ENCODE results near the gene PDPN. TPM values are rescaled to one million over a fixed set of nuclear protein-coding genes. Genes with fewer than 3 reads are reported as not detected.

Gene PDPN
- total RNA-seq, 1 experiment from 2014 or later: not detected

DNA sequence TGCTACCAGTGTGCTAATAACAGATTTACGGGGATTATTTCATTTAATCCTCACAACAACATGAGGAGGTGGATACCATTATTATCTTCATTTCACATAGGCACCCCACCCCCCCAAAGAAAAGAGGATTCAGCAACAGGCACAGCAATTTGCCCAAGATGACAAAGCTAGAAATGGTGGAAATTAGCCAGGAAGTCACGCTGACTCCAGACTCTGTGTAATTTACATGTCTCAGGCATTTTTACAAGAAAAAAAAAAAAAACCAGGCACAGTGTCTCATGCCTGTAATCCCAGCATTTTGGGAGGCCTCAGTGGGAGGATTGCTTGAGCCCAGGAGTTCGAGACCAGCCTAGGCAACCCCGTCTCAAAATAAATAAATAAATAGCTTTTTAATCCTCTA is 78.9 kb downstream of the PDPN start (continued):
- TF ChIP-seq ATF3 (IDR thresholded peaks at IDR 0.05) (no peak), SP1 (IDR thresholded peaks at IDR 0.05; ENCODE audit: low read depth) (no peak), FOSL1 (IDR thresholded peaks at IDR 0.05; ENCODE audit: low read depth) (no peak), ELF1 (IDR thresholded peaks at IDR 0.05; ENCODE audit: borderline replicate concordance, low read depth) (no peak)
- TF ChIP-seq, protein P1, sequence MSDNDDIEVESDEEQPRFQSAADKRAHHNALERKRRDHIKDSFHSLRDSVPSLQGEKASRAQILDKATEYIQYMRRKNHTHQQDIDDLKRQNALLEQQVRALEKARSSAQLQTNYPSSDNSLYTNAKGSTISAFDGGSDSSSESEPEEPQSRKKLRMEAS (IDR thresholded peaks at IDR 0.05): no peak

GRCh38 chr1:13663969-13664368 is 80.3 kb downstream of the PDPN start:
- H3K9me2 ChIP-seq (ENCODE audit: insufficient read depth): no peaks in the 10 kb centered on the region
- ChIA-PET RAD21 (ENCODE audit: low non-redundant PET in 1 of 2, low total read pairs in 2 of 2, uncharacterized antibody in 2 of 2, unreplicated experiment in 2 of 2) (no interaction called here), POLR2A (no interaction called here), CTCF (no interaction called here)
- DNase-seq (ENCODE audit: low read depth, low spot score) (no peak), ATAC-seq (no peak)
- no peaks in the 10 kb centered on the region for H3K4me1 ChIP-seq (ENCODE audit: control insufficient read depth in 1 of 2, insufficient read depth in 2 of 2, low read length in 2 of 2)
- no peaks in the 10 kb centered on the region for H4K20me1 ChIP-seq (ENCODE audit: insufficient read depth)
- H3K4me2 ChIP-seq (ENCODE audit: low read length): no peak overlapping the region
- H3K27ac ChIP-seq (ENCODE audit: low read depth, low read length): no peak overlapping the region
- no peaks in the 10 kb centered on the region for H3K36me3 ChIP-seq (ENCODE audit: control insufficient read depth in 1 of 2, insufficient read depth in 2 of 2, low read length in 2 of 2)
- H3K9ac ChIP-seq (ENCODE audit: low read length): no peak overlapping the region
- BruUV-seq (replicated peaks): no TSS peak
- intact Hi-C loops (cut with micrococcal nuclease): no loop called here
- no peak overlapping the region for H2AFZ ChIP-seq (ENCODE audit: low read depth, low read length, poor library complexity, severe bottlenecking)
- TF ChIP-seq ZNF274 (IDR thresholded peaks at IDR 0.05; ENCODE audit: low read depth, low read length): no peak
- TF ChIP-seq TCF7L2 (IDR thresholded peaks at IDR 0.05; ENCODE audit: borderline replicate concordance, extremely low read depth, insufficient read depth, insufficient read length): no peak
- TF ChIP-seq EZH2 (IDR thresholded peaks at IDR 0.05): no peak
- no peak for TF ChIP-seq JUND (IDR thresholded peaks at IDR 0.05)
- H3K9me3 ChIP-seq (ENCODE audit: control insufficient read depth in 1 of 2, insufficient read depth in 1 of 2, low read depth in 1 of 2, low read length in 2 of 2): no peaks in the 10 kb centered on the region
- no peaks in the 10 kb centered on the region for H3K27me3 ChIP-seq (ENCODE audit: insufficient read depth, low read length)
- H3K4me3 ChIP-seq (replicated peaks in 1 of 2; ENCODE audit: low read depth in 1 of 2, low read length in 2 of 2): no peak overlapping the region
- no peaks in the 10 kb centered on the region for H3K79me2 ChIP-seq (ENCODE audit: insufficient read depth, low read length)

DNA sequence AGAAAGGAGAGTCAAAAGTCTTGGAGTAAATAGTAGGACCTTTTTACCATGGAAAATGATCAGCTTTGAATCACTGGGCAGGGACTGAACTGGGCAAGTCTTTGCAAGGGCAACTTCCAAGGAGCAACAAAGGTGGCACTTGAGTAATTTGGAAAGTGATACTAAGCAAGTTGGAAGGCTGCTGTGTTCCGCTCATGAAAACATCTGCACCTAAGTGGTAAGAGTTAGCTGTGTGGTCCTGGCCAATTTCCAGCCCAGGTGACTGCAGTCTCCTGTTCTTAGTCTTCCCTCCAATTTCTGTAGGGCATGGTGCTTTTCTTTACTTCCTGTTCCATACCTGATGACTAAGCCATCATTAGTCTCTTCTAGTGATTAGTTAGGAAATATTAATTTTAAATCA is 80.8 kb downstream of the PDPN start:
- no TSS peak for BruUV-seq (replicated peaks)
- H3K4me1 ChIP-seq (ENCODE audit: control insufficient read depth in 1 of 2, insufficient read depth in 2 of 2, low read length in 2 of 2): no peaks in the 10 kb centered on the region
- no peaks in the 10 kb centered on the region for H3K9me3 ChIP-seq (ENCODE audit: control insufficient read depth in 1 of 2, insufficient read depth in 1 of 2, low read depth in 1 of 2, low read length in 2 of 2)
- H3K27me3 ChIP-seq (ENCODE audit: insufficient read depth, low read length): no peaks in the 10 kb centered on the region
- ChIA-PET CTCF (interaction anchor here (0.9 kb wide), 1 partner anchor 151 kb away, joined by 3 read pairs; no protein-coding TSS in a partner anchor), RAD21 (ENCODE audit: low non-redundant PET in 1 of 2, low total read pairs in 2 of 2, uncharacterized antibody in 2 of 2, unreplicated experiment in 2 of 2) (no interaction called here), POLR2A (no interaction called here)
- no peak overlapping the region for H3K4me2 ChIP-seq (ENCODE audit: low read length)
- no peaks in the 10 kb centered on the region for H3K36me3 ChIP-seq (ENCODE audit: control insufficient read depth in 1 of 2, insufficient read depth in 2 of 2, low read length in 2 of 2)
- no peaks in the 10 kb centered on the region for H3K9me2 ChIP-seq (ENCODE audit: insufficient read depth)
- no peaks in the 10 kb centered on the region for H4K20me1 ChIP-seq (ENCODE audit: insufficient read depth)
- no peaks in the 10 kb centered on the region for H3K79me2 ChIP-seq (ENCODE audit: insufficient read depth, low read length)
- TF ChIP-seq EZH2 (IDR thresholded peaks at IDR 0.05) (no peak), POLR2A (IDR thresholded peaks at IDR 0.05; ENCODE audit: borderline replicate concordance, extremely low read depth, insufficient read depth, insufficient read length) (no peak), ELF1 (IDR thresholded peaks at IDR 0.05; ENCODE audit: borderline replicate concordance, low read depth) (no peak), ZBTB33 (IDR thresholded peaks at IDR 0.05; ENCODE audit: extremely low read depth, insufficient replicate concordance, low read length) (no peak), CEBPB (IDR thresholded peaks at IDR 0.05; ENCODE audit: low read depth) (no peak), SIN3A (IDR thresholded peaks at IDR 0.05; ENCODE audit: low read depth) (no peak), TCF7L2 (IDR thresholded peaks at IDR 0.05; ENCODE audit: borderline replicate concordance, extremely low read depth, insufficient read depth, insufficient read length) (no peak), EZH2phosphoT487 (IDR thresholded peaks at IDR 0.05; ENCODE audit: borderline replicate concordance) (no peak)
- TF ChIP-seq, protein P2, sequence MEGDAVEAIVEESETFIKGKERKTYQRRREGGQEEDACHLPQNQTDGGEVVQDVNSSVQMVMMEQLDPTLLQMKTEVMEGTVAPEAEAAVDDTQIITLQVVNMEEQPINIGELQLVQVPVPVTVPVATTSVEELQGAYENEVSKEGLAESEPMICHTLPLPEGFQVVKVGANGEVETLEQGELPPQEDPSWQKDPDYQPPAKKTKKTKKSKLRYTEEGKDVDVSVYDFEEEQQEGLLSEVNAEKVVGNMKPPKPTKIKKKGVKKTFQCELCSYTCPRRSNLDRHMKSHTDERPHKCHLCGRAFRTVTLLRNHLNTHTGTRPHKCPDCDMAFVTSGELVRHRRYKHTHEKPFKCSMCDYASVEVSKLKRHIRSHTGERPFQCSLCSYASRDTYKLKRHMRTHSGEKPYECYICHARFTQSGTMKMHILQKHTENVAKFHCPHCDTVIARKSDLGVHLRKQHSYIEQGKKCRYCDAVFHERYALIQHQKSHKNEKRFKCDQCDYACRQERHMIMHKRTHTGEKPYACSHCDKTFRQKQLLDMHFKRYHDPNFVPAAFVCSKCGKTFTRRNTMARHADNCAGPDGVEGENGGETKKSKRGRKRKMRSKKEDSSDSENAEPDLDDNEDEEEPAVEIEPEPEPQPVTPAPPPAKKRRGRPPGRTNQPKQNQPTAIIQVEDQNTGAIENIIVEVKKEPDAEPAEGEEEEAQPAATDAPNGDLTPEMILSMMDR (IDR thresholded peaks at IDR 0.05 in 2 of 3, conservative IDR thresholded peaks at IDR 0.05 in 1 of 3; ENCODE audit: borderline replicate concordance in 1 of 3, insufficient read depth in 1 of 3, low read depth in 2 of 3, low read length in 2 of 3): no peak
- intact Hi-C loops (cut with micrococcal nuclease): no loop called here
- H3K27ac ChIP-seq (ENCODE audit: low read depth, low read length): no peak overlapping the region
- ATAC-seq (no peak), DNase-seq (ENCODE audit: low read depth, low spot score) (no peak)
- H3K4me3 ChIP-seq (replicated peaks in 1 of 2; ENCODE audit: low read depth in 1 of 2, low read length in 2 of 2): no peak overlapping the region
- no peak overlapping the region for H2AFZ ChIP-seq (ENCODE audit: low read depth, low read length, poor library complexity, severe bottlenecking)
- no peak overlapping the region for H3K9ac ChIP-seq (ENCODE audit: low read length)

Data from HCT116 (cell line).